H1 (cell line): ENCODE measurements around the gene SCAF1. TPM values are rescaled to one million over a fixed set of nuclear protein-coding genes. Genes with fewer than 3 reads are reported as not detected.
A peak's percentile ranks its signal among the peaks of the same experiment; 100 is the strongest.

ENCODE experiments used
- CTCF ChIA-PET: fragments of 300-600 bp; sonication (Branson Sonifier 250); formaldehyde crosslinking; loops from one replicate; lab custom pipeline; 2021; ENCODE audit not compliant: partially characterized antibody; lab: Charles Lee
- POLR2A ChIA-PET: fragments of 300-600 bp; sonication (Branson Sonifier 250); formaldehyde crosslinking; loops from one replicate; lab custom pipeline; 2021; ENCODE audit warnings: inconsistent platforms; ENCODE audit not compliant: partially characterized antibody; lab: Charles Lee
- DNase-seq, 2 experiments: peaks; one replicate each; pipeline versions ENCODE4 v3.0.0 to v3.0.0-alpha.2; 2010 to 2022; ENCODE audit warnings: low spot score in 2 of 2, low read depth in 1 of 2, mixed read lengths in 1 of 2
- FAIRE-seq: peaks from 2 replicates; lab custom pipeline; 2011; peaks lifted over from hg19 to GRCh38; lab: Jason Lieb, UNC
- H2AFZ ChIP-seq: 2 replicates; pipeline ENCODE4 v1.8.1; 2012; ENCODE audit warnings: low read length, inconsistent platforms
- H2AK5ac ChIP-seq: 2 replicates; pipeline ENCODE4 v1.6.1; 2013; ENCODE audit warnings: low read depth, low read length
- H2BK120ac ChIP-seq: replicated peaks from 2 replicates; pipeline ENCODE3; 2013; ENCODE audit warnings: low read depth, low read length, inconsistent platforms
- H2BK12ac ChIP-seq: 2 replicates; pipeline ENCODE4 v1.6.1; 2013; ENCODE audit warnings: low read depth, low read length
- H2BK15ac ChIP-seq: 2 replicates; pipeline ENCODE4 v1.6.1; 2013; ENCODE audit warnings: low read length
- H2BK20ac ChIP-seq: 2 replicates; pipeline ENCODE4 v1.6.1; 2013; ENCODE audit warnings: low read length
- H2BK5ac ChIP-seq: 2 replicates; pipeline ENCODE4 v1.6.1; 2013; ENCODE audit warnings: low read depth, low read length
- H3K14ac ChIP-seq: 2 replicates; pipeline ENCODE4 v1.6.1; 2013; ENCODE audit warnings: inconsistent platforms; ENCODE audit not compliant: insufficient read length
- H3K18ac ChIP-seq: 2 replicates; pipeline ENCODE4 v1.6.1; 2013; ENCODE audit warnings: low read length; ENCODE audit errors: extremely low read depth
- H3K23ac ChIP-seq: 2 replicates; pipeline ENCODE4 v1.6.1; 2013; ENCODE audit warnings: inconsistent platforms; ENCODE audit not compliant: insufficient read length
- H3K23me2 ChIP-seq: 2 replicates; pipeline ENCODE4 v1.6.1; 2013; ENCODE audit warnings: low read depth, low read length
- H3K27ac ChIP-seq: 2 replicates; pipeline ENCODE4 v1.6.1; 2011; ENCODE audit warnings: low read depth, low read length, inconsistent platforms
- H3K27me3 ChIP-seq, 4 experiments: replicated peaks in 1 of 4; 1 replicate in 1 of 4; 2 replicates in 3 of 4; pipeline versions ENCODE4 v1.6.1 to v1.8.1; 2011 to 2013; ENCODE audit warnings: low read length in 3 of 4, mild to moderate bottlenecking in 3 of 4, inconsistent platforms in 2 of 4, mixed read lengths in 2 of 4, moderate library complexity in 1 of 4; ENCODE audit not compliant: control insufficient read depth in 3 of 4, insufficient read depth in 3 of 4; ENCODE audit errors: extremely low read depth in 1 of 4
- H3K36me3 ChIP-seq, 4 experiments: 2 replicates each; pipeline versions ENCODE4 v1.6.1 to v1.8.1; 2011 to 2013; ENCODE audit warnings: mild to moderate bottlenecking in 4 of 4, low read length in 3 of 4, moderate library complexity in 2 of 4, control low read depth in 1 of 4, inconsistent platforms in 1 of 4; ENCODE audit not compliant: insufficient read depth in 4 of 4, control insufficient read depth in 2 of 4
- H3K4ac ChIP-seq: replicated peaks from 2 replicates; pipeline ENCODE3; 2013; ENCODE audit warnings: low read length, low read depth, mixed read lengths, inconsistent platforms; ENCODE audit not compliant: insufficient read length
- H3K4me1 ChIP-seq, 4 experiments: replicated peaks in 1 of 4; 1 replicate in 1 of 4; 2 replicates in 3 of 4; pipeline versions ENCODE4 v1.6.1 to v1.8.1; 2011 to 2013; ENCODE audit warnings: low read length in 3 of 4, inconsistent platforms in 2 of 4, mixed read lengths in 1 of 4; ENCODE audit not compliant: insufficient read depth in 4 of 4, control insufficient read depth in 3 of 4
- H3K4me2 ChIP-seq, 2 experiments: 2 replicates each; pipeline versions ENCODE4 v1.6.1 to v1.8.1; 2011 to 2013; ENCODE audit warnings: low read depth in 2 of 2, low read length in 2 of 2, control low read depth in 1 of 2, inconsistent platforms in 1 of 2, mild to moderate bottlenecking in 1 of 2; ENCODE audit not compliant: insufficient read depth in 1 of 2
- H3K4me3 ChIP-seq, 4 experiments: fragments of 200-600, 300-600 bp in 1 of 4; sonication (generic), shearing (Covaris generic), sonication (Bioruptor Twin) in 1 of 4; 2 replicates each; pipeline versions ENCODE4 v1.5.1 to v1.8.1; 2011 to 2016; ENCODE audit warnings: low read length in 4 of 4, low read depth in 3 of 4, control low read depth in 2 of 4, inconsistent platforms in 2 of 4, mild to moderate bottlenecking in 2 of 4, mixed read lengths in 1 of 4, moderate library complexity in 1 of 4; ENCODE audit not compliant: insufficient read depth in 2 of 4; ENCODE audit errors: extremely low read depth in 1 of 4
- H3K56ac ChIP-seq: replicated peaks from 2 replicates; pipeline ENCODE3; 2013; ENCODE audit warnings: low read depth, mild to moderate bottlenecking, mixed read lengths, low read length, inconsistent platforms; ENCODE audit not compliant: insufficient read length
- H3K79me1 ChIP-seq: 2 replicates; pipeline ENCODE4 v1.6.1; 2013; ENCODE audit warnings: low read depth, low read length, control low read depth
- H3K79me2 ChIP-seq, 2 experiments: 2 replicates each; pipeline versions ENCODE4 v1.6.1 to v1.8.1; 2012 to 2013; ENCODE audit warnings: low read length in 2 of 2, mild to moderate bottlenecking in 2 of 2, inconsistent platforms in 1 of 2; ENCODE audit not compliant: insufficient read depth in 2 of 2, control insufficient read depth in 1 of 2
- H3K9ac ChIP-seq, 4 experiments: replicated peaks in 1 of 4; 1 replicate in 1 of 4; 2 replicates in 3 of 4; pipeline versions ENCODE4 v1.6.1 to v1.8.1; 2011 to 2013; ENCODE audit warnings: low read depth in 3 of 4, low read length in 3 of 4, control low read depth in 2 of 4, mild to moderate bottlenecking in 2 of 4, moderate library complexity in 2 of 4, inconsistent platforms in 1 of 4; ENCODE audit errors: extremely low read depth in 1 of 4
- H3K9me3 ChIP-seq, 2 experiments: 2 replicates each; pipeline versions ENCODE4 v1.6.1 to v1.8.1; 2012 to 2013; ENCODE audit warnings: mild to moderate bottlenecking in 2 of 2, moderate library complexity in 2 of 2, control low read depth in 1 of 2, inconsistent platforms in 1 of 2, low read depth in 1 of 2, low read length in 1 of 2, mixed read lengths in 1 of 2; ENCODE audit not compliant: insufficient read depth in 2 of 2
- H4K20me1 ChIP-seq, 2 experiments: replicated peaks in 1 of 2; 2 replicates each; pipeline versions ENCODE3 to v1.8.1; 2011 to 2013; ENCODE audit warnings: inconsistent platforms in 2 of 2, low read length in 2 of 2, mild to moderate bottlenecking in 1 of 2; ENCODE audit not compliant: insufficient read depth in 2 of 2, control insufficient read depth in 1 of 2
- H4K5ac ChIP-seq: 2 replicates; pipeline ENCODE4 v1.6.1; 2013; ENCODE audit warnings: low read length, low read depth, mixed read lengths, inconsistent platforms; ENCODE audit not compliant: insufficient read length
- H4K8ac ChIP-seq: 2 replicates; pipeline ENCODE4 v1.8.0; 2013; ENCODE audit warnings: mild to moderate bottlenecking, moderate library complexity, low read length, inconsistent platforms; ENCODE audit not compliant: insufficient read depth; ENCODE audit errors: extremely low read depth
- H4K91ac ChIP-seq: replicated peaks from 2 replicates; pipeline ENCODE3; 2013; ENCODE audit warnings: low read length, mixed read lengths, inconsistent platforms; ENCODE audit not compliant: insufficient read length
- BRCA1 ChIP-seq: IDR thresholded peaks from 2 replicates; pipeline ENCODE4 v1.6.1; 2012; ENCODE audit warnings: low read depth, low read length, improper control_type of control experiment
- EP300 ChIP-seq, 2 experiments: IDR thresholded peaks; 1 replicate in 1 of 2; 2 replicates in 1 of 2; pipeline ENCODE4 v1.6.1; 2011 to 2012; ENCODE audit warnings: low read depth in 2 of 2, low read length in 2 of 2, mild to moderate bottlenecking in 2 of 2, borderline replicate concordance in 1 of 2, inconsistent platforms in 1 of 2, moderate library complexity in 1 of 2
- KDM4A ChIP-seq: IDR thresholded peaks from one replicate; pipeline ENCODE4 v1.7.1; 2012; ENCODE audit warnings: low read depth, mild to moderate bottlenecking, moderate library complexity, low read length, inconsistent platforms; ENCODE audit not compliant: severe bottlenecking
- POLR2A ChIP-seq, 2 experiments: IDR thresholded peaks; 1 replicate in 1 of 2; 2 replicates in 1 of 2; pipeline ENCODE4 v1.6.1; 2011; ENCODE audit warnings: low read depth in 2 of 2, low read length in 2 of 2, mild to moderate bottlenecking in 2 of 2; ENCODE audit errors: control extremely low read depth in 1 of 2
- POLR2AphosphoS5 ChIP-seq: IDR thresholded peaks from 2 replicates; pipeline ENCODE4 v1.6.1; 2011; ENCODE audit warnings: low read depth, low read length
- RAD21 ChIP-seq, 2 experiments: IDR thresholded peaks in 1 of 2; conservative IDR thresholded peaks in 1 of 2; 2 replicates each; pipeline ENCODE4 v1.6.1; 2011; ENCODE audit warnings: low read depth in 2 of 2, low read length in 2 of 2, improper control_type of control experiment in 1 of 2, inconsistent platforms in 1 of 2, mild to moderate bottlenecking in 1 of 2, moderate library complexity in 1 of 2
- RFX5 ChIP-seq: IDR thresholded peaks from 2 replicates; pipeline ENCODE4 v1.6.1; 2011; ENCODE audit warnings: low read depth, low read length, improper control_type of control experiment, borderline replicate concordance
- SIRT6 ChIP-seq: IDR thresholded peaks from one replicate; pipeline ENCODE4 v1.7.1; 2012; ENCODE audit warnings: low read length, inconsistent platforms
- SP1 ChIP-seq: IDR thresholded peaks from 2 replicates; pipeline ENCODE4 v1.6.1; 2011; ENCODE audit warnings: low read depth, low read length
- USF2 ChIP-seq: IDR thresholded peaks from 2 replicates; pipeline ENCODE4 v1.6.1; 2011; ENCODE audit warnings: low read length, improper control_type of control experiment
- YY1 ChIP-seq: IDR thresholded peaks from 2 replicates; pipeline ENCODE4 v1.6.1; 2011; ENCODE audit warnings: low read depth, mild to moderate bottlenecking, low read length
- WGBS, 2 experiments: shearing (Covaris generic) in 1 of 2; methylation state at CpG; one replicate each; pipeline versions ENCODE4 v1.1.6 to v1.1.7; 2013 to 2015; ENCODE audit warnings: low lambda C conversion rate in 2 of 2, mixed read lengths in 2 of 2, inconsistent platforms in 1 of 2, low coverage in 1 of 2, missing lambda C conversion rate in 1 of 2; ENCODE audit not compliant: insufficient replicate concordance in 2 of 2, insufficient coverage in 1 of 2, insufficient read length in 1 of 2; ENCODE audit errors: extremely low coverage in 1 of 2, missing lambda C conversion rate in 1 of 2; 5-methylcytosine and 5-hydroxymethylcytosine counted together
- polyA plus RNA-seq, 7 experiments: library from polyadenylated mRNA; depleted of rRNA in 3 of 7; stranded (reverse) in 5 of 7; unstranded in 2 of 7; fragments of >200 nt in 5 of 7; fragments of 200-250 nt in 2 of 7; gene quantifications; 1 replicate in 5 of 7; 2 replicates in 1 of 7; 4 replicates in 1 of 7; pipeline versions ENCODE4 v1.2.1 to v1.2.3, GENCODE V29; 2011 to 2013; ENCODE audit warnings: missing spikeins in 2 of 7, mixed read lengths in 2 of 7
- total RNA-seq: library from RNA; stranded (reverse); fragmentation: NEBNext Ultra II Directional; extraction: Animal tissue kit (Norgen Biotek cat#: 25700); gene quantifications from 2 replicates; pipeline ENCODE4 v1.2.1, GENCODE V29; 2021

SCAF1 gene
- total and polyA plus RNA-seq, 2 of the 8 experiments (the other 6 are each of a cell fraction or from before 2014, with no cell fraction given) = 9.7 to 81.7 TPM

- Histone ChIP-seq H2BK5ac (no peak overlapping the region), H3K36me3 (no peaks in the 10 kb centered on the region), H2BK15ac (0 out of 2 replicates have a peak overlapping the region, but pooled peaks have one; percentile 16), H3K56ac (no peak overlapping the region), H3K23ac (no peak overlapping the region), H3K79me2 (no peaks in the 10 kb centered on the region), H4K5ac (no peak overlapping the region), H2AFZ (no peak overlapping the region), H4K8ac (peak overlapping the region; percentile 29; the same call in 1 of the 2 replicates), H2AK5ac (0 out of 2 replicates have a peak overlapping the region, but pooled peaks have one; percentile 65), H3K9ac (no peak overlapping the region), H4K91ac (no peak overlapping the region), H3K14ac (no peak overlapping the region), H3K9me3 (no peaks in the 10 kb centered on the region), H3K27me3 (no peaks in the 10 kb centered on the region), H3K4me3 (no peak overlapping the region), H3K79me1 (no peaks in the 10 kb centered on the region), H3K23me2 (peaks cover 5% of the 10 kb centered on the region), H2BK20ac (peak overlapping the region; percentile 18; the same call in 1 of the 2 replicates), H3K27ac (no peak overlapping the region), H2BK12ac (peak overlapping the region; percentile 50; the same call in 1 of the 2 replicates), H3K4ac (no peak overlapping the region), H2BK120ac (no peak overlapping the region), H3K4me1 (peaks cover 0 to 23% (median 10%) of the 10 kb centered on the region in 4 experiments; a peak in 6 of 7 replicates), H3K18ac (no peak overlapping the region), H3K4me2 (no peak overlapping the region), H4K20me1 (peaks cover 0 to 2% of the 10 kb centered on the region in 2 experiments)
- 86% methylated on average over 24 of the region's 30 CpGs; no CpG with 5 or more reads in 1 of the 2 experiments for WGBS, 2 experiments
- DNase-seq = no peak
- ChIA-PET CTCF (interaction anchor here (0.9 to 2.3 kb wide), 4 partner anchors 19 to 39 kb away, joined by 3 to 6 read pairs (median 5); no protein-coding TSS in a partner anchor), POLR2A (interaction anchor here (0.5 to 50.7 kb wide), 9 partner anchors 9 to 122 kb away, joined by 3 to 840 read pairs (median 7); partner anchors contain the start of genes ADM5, PRMT1 and PRR12)
- no peak for FAIRE-seq
- TF ChIP-seq KDM4A (no peak), SIRT6 (no peak), POLR2AphosphoS5 (peak; percentile 66), BRCA1 (no peak), SP1 (no peak), RFX5 (no peak), EP300 (IDR thresholded peaks at IDR 0.05; ENCODE audit: borderline replicate concordance in 1 of 2, low read depth in 2 of 2, low read length in 2 of 2) (no peak), USF2 (no peak), POLR2A (IDR thresholded peaks at IDR 0.05; ENCODE audit: control extremely low read depth in 1 of 2, low read depth in 2 of 2, low read length in 2 of 2) (peak in 1 of 2 experiments; percentile 65; a peak in 2 of 3 replicates), YY1 (no peak), RAD21 (IDR thresholded peaks at IDR 0.05 in 1 of 2, conservative IDR thresholded peaks at IDR 0.05 in 1 of 2; ENCODE audit: low read depth in 2 of 2, low read length in 2 of 2) (no peak)
Observed at GRCh38 chr19:49636233-49636932, 5.6 kb upstream of the SCAF1 start.
